NCI-H526 treated with DMSO at 0.1 percent for 48 hours (cell line): ENCODE data around the gene SAMHD1.
A peak's percentile ranks its signal among the peaks of the same experiment; 100 is the strongest.

Experiments used
- DNase-seq: peaks from one replicate; lab custom pipeline; 2025; lab: John Stamatoyannopoulos, UW

Gene SAMHD1

DNA sequence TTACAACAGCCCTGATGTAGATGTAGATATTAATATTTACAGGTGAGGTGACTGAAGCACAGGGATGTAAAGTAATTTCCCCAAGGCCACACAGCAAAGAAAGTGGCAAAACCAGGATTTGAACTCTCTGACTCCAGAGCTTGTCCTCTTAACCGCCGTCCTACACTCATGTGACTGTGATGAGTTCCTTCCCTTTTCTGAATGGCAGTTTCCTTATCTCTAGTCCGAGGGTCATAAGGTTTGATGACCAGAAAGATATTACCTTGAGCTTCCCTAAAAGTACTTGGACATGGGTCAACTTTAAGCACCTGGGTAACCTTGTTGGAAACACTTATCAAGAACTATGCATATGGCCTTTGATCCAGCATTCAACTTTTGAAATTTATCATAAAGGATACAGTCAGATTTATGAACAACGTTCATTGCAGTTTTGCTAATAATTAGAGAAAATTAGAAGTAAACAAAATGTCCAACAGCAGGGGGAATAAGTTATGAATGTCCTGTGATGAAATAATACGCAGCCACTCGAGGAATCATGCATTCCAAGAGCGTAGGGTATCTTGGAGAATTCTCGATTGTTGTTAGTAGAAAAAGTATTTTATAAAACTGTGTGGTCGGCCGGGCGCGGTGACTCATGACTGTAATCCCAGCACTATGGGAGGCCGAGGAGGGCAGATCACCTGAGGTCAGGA, 77.9 kb downstream of the SAMHD1 start:
- no peak for DNase-seq

DNA sequence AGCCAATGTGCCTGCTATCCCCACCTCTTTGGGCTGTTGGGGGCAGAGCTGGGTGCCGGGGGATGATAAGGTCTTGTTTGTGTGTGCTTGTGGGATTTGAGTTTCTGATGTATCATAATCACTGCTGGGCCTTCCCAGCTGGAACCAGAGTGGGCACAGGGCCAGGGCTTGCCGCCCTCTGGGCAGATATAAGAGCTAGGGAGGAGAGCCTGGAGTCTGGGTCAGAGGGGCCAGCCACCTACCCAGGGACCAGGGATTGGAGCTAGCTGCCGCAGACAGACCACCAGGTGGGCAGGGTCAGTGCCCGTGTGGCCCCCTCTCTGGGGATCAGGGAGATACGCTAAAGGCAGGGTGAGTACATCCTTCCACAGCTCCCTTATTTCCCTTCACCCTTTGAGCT, 78.7 kb downstream of the SAMHD1 start:
- DNase-seq = no peak

DNA sequence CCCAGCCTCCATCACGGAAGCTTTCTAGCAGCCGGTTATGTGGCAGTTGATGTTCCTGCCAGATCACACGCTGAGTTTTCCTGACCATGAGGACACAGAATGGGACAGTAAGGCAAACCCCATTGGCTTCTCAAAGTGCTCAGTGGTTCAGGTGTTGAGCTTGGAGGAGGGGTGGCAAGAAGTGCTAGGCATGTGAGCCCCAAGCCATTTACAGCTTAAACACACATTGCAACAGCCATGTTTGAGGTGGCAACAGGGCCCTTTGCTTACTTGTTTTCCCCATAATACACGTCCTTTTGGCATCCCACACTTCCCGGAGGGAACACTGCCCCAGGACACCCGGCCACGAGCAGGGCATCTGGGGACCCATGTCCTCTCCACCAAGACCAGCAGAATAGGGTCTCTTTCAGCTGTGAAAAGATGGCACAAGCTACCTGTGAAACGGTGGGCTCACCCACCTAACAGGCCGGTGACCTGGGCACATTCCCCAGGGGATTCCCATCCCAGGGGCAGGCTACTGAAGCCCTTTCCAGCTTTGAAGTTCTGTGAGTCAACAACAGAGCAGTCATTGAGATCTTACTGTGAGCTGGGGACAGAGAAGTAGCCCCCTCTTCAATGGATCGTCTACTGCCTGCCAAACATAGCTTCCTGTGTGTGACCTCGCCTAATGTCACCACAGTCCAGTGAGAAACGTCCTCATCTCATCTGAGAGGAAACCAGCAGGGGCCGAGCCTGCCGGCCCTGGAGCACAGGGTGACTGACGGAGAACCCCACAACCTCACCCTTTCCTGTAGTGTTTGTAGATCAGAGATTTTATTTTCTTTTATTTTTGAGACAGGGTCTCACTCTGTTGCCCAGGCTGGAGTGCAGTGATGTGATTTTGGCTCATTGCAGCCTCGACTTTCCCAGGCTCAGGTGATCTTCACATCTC, 79.6 kb downstream of the SAMHD1 start:
- no peak for DNase-seq

DNA sequence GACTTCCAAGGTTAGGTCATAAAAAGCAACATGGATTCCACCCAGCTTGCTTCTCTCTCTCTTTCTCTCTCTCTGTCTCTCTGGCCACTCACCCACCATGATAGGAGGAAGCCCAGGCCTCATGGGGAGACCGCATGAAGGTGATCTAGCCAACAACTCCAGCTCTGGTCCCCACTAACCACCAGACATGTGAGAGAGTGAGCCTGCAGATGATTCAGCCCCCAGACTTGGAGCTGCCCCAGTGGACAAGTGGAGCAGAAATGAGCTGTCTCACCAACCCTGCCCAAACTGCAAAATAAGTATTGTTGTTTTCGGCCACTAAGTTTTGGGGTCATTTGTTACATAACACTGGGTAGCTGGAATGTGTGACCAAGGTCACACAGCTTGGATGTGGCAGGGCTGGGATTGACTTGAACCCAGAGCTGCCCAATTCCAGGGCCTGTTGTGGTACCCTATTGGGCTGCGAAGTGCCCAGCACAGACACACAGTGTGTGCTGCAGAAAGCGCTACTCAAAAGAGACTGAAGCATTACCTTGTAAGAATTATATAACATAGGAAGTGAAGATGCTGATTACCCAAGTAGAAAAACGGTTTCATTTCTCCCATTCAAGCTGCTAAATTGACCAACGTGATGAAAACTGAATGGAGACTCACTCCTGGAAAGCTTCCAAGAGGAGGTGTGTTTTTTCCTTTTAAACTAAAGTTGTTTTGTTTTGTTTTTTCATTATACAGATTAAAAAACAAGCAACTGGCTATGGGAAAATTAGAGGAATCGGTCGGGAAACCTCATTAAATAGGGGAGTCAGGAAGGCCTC, 84.6 kb downstream of the SAMHD1 start:
- no peak for DNase-seq

DNA sequence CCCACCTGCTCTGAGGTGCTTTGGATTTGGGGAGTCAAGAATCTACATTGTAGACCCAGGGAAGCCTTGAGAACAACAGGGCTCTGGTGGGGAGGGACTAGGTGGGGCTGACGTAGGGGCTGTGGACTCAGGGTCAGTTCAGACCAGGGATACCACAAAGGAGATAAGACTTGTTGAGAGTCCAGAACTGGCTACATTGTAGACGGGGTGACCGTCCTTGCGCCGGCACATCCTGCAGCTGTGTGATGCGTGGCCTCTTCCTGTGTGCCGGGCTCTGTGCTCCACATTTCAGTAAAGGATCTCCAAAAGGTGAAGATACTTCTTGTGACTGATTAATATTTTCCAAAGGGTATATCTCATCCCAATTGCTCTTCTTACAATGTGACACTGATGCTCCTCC, 85.3 kb downstream of the SAMHD1 start:
- DNase-seq = no peak

DNA sequence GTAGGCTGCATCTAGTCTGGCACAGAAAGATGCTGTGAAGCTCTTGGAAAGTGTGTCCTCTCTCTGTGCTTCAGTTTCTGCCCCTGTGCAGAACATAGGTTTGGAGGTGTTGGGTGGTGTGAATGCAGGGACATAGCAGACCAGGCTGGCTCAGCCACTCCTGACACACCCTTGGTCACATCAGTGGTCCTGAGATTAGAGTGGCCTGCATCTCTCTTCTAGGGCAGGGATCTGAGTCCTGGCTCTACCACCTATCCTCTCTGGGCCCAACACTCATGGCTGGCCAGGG, 85.7 kb downstream of the SAMHD1 start:
- DNase-seq = no peak

DNA sequence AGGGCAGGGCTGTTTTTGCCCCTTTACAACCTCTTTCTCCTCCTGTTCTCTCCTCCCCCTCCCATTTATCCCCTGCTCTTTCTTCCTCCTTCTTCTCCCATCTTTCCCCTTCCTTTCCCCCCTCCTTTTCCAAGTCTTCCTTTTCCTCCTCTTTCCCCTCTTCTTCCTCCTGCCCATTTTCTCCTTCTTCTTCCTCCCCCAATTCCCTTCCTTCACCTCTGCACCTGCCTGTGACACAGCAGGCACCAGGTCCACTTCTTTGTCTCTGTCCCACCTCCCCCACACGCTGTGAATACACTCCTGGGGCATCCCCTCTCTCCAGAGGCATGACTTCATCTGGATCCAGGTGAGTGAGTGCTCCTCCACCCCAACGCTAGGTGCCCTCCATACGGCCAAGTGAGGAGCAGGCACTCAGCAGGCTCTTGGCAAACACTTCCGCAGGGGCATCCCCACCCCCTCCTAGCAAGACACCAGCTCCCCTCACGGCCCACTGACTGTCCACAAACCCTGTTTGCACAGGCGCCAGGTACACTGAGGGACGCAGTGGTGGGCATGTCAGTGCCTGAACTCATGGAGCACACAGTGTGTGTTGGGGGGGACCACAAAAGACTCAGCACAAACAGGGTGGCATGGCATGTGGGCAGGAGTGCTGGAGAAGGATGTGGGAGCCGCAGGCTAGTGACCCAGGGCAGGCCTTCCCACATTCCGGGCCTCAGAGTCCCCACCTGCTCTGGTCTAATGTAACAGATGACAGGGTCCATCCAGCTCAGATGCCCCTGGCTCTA, 86.2 kb downstream of the SAMHD1 start:
- DNase-seq = no peak

DNA sequence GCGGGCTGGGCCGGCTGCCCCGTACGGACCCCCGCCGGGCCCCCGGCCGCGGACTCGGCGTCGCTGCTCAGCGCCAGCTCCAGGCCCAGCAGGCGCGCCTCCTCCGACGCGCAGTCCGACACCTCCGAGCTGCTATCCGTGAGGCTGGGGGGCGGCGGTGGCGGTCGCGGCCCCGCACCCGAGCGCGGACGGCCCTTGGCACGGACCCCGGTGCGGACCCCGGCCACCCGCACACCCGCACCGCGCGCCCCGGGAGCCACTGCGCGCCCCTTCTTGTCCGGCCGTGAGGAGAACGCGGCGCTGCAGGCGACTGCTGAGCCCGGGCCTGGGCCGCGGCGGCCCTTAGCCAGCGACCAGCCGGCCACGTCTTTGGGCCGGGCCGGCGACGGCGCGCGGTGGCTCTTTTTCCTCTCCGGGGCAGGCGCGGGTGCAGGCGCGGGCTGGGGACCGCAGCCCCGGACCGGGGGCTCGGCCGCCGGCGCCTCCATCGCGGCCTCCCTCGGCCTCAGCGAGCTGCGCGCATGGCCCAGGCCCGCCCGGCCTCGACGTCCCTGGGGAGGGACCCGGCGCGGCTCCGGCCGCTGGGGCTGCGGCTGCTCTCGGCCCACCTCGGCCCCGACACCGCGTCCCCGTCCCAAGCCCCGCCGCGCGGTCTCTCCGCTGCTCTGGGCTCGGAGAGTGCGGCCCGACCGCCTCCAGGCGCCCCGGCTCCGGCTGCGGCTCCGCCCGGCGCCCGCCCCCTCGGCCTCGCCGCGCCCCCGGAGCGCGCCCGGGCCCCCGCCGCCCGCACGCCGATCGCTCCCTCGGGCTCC, 88.4 kb downstream of the SAMHD1 start:
- DNase-seq = no peak

DNA sequence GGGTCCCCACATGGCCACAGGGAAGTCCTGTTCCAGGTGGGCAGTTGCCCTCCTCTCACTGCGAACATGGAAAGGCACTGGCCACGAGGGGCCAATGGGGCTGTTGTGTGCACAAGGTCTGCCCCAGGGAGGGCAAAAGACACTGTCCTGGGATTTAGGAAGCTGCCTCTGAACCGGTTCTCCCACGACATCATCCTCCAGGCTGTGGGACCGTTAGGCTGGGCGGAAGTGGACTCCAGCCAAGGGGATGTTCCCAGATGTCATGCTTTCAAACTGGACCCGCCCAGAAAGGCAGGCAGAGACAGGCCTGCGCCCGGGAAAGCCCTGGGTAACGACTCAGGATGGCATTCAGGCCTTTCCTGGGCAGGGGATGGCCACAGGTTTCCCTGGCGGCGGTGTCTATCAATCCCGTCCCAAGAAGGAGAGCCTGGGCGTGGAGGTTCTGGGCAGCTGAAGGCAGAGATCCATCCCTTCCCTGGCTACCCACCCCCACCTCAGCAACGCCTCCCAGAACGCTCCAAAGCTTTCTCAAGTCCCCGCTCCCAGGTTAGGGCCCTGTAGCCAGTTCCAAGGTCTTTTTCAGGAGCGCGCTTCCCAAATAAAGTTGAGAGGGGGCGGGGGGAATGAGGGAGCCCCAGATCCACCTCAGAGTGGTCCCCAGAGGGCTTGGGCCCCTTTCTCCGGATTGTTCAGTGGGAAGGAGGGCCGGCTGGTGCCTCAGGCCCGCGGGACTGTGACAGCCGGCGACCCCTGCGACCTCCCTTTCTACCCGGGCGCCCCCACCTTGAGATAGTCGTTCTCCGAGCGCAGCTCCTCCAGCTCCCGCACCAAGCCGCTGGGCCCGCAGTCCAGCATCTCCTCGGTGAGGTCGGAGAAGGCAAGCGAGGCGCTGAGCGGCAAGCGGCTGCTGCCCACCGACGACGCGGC, 89.4 kb downstream of the SAMHD1 start:
- peak; percentile 55 for DNase-seq

DNA sequence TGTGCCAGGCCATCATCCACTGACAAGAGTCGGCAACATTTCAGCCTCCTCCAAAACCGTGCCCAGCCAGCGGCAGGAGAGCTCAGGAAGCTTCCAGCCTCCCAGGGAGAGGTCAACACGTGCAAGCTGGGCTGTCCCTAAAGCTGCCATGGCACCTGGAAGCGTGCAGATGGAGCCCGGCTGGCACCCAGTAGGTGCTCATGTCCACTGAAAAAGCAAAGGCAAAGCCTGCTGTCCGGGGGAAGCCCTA, 90.0 kb downstream of the SAMHD1 start:
- no peak for DNase-seq

DNA sequence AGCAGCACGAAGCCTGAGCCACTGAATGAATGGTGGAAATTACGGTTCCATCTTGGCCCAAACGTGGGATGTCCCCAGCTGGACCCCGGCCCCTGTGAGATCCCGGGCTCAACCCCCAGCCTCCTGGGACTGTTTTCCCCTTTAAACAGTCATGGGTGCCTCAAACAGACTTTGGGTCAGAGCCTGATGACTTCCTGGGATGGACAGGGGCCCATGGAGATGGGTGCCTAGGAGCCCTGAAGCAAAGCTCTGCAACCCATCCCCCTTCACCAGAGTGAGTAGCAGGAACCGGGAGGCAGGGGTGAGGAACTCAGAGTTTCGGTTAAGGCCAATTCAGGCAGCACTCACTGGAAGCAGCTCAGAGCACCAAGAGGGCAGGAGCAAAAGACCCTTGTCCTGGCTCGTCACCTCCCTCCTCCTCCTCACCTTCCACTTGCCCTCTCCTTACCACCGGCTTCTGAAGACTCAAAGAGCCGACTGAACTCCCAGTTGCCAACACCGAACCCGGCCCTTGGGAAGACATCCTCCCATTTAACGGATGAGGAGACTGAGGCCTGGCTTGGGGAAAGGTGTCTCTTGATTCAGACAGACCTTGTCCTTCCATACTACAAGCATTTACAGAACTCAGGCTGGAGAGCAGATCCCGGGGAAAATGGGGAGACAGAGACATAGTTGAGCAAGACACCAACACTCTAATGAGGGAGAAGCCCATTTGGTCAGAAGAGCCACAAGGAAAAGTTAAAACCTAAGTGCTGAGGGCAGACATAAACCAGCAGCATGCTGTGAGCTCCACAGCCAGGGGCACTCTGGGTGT, 90.5 kb downstream of the SAMHD1 start:
- no peak for DNase-seq

DNA sequence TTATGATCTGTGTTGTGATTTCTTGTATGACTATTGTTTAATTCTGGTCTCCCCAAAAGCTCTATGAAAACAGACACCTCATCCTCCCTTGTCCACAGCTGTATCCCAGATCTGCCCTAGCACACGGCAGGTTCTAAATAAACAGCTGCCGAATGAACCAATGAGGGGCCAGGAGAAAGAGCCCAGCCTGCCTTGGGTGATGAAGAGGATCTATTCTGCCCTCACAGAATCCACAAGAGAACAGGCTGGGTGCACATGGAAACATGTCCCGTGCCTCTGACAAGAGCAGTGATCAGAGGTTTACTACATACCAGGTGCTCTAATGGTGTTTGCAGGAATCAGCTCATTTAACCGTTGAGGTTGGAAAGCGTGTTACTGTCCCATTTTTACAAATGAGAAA, 91.2 kb downstream of the SAMHD1 start:
- no peak for DNase-seq

DNA sequence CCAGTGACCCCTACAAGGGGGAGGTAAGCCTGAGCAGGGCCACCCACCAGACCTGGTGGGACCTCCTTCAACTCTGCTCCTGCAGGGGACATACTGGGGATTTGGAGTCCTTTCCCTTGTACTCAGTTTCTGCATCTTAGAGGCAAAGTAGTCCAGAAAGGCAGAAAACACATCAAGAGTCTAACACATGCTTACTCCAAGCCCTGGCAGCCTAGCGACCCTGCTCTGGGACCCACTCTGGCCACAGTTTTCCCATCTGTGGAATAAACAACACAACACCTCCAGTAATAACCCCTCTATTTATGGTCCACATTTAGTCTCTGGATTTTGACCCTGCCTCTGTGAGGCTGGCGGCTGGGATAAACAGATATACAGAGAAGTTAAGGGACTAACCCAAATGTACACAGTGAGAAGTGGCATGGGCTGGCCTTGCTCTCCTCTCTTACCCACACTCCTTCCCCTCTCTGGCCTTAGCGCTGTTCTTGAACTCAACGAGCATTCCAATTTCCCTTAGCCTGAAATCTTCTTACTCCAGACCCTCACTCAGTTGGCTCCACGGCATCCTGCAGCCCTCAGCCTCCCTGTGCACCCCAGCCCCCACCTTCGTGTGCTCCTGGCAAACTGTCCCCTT, 91.7 kb downstream of the SAMHD1 start:
- no peak for DNase-seq

DNA sequence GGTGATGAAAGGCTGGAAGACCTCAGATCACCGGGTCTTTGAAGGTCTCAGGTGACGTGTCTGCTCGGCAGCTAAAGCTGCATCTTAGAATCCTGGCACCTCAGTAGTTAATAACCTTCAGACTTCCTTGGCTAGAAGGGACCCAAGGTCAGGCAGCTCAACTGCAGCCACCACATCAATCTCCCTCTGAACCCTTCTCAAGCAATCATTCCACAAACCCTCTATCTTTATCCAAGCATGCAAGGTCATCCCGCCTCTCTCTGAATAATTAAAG, 92.3 kb downstream of the SAMHD1 start:
- DNase-seq = no peak

DNA sequence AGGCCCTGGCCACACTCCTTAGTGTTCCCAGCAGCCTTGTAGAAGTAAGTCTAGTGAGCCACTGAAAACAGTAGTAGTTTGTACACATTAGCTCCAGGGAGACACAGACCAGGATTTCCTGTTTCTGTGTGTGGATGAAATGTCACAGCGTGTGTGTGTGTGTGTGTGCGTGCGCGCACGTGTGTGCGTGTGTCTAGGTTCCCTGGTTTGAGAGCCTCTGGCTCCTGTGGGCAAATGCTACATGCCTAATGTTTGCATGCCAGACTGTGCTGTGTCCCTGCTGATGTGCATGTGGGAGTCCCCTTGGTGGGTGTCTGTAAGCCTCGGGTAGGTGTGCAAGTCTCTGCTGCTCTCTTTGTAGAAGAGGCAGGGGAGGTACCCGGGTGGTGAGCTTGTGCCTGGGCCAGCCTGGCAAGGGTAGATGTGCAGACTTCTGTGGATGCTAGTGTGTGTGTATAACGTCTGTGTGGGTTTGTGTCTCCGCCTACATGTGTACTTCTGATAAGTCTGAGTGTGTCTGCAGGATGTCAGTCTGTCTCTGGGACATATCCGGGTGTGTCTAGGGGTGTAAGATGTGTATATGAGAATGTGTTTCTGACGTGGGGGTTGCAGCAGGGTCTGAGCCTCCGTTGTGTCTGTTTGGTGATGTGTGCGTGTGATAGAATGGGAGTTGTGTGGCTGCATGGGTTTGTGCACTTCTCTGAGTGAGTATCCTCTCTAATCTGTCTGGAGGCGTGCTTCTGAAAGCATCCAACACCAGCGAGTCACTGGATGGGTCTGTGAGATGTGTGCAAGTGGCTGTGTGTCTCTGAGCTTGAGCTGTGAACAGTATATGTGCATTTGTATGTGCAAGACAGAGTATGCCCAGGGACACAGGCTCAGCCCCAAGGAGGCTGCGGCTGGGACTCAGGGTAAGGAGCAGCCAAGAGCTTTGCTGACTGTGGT, 94.5 kb downstream of the SAMHD1 start:
- no peak for DNase-seq

DNA sequence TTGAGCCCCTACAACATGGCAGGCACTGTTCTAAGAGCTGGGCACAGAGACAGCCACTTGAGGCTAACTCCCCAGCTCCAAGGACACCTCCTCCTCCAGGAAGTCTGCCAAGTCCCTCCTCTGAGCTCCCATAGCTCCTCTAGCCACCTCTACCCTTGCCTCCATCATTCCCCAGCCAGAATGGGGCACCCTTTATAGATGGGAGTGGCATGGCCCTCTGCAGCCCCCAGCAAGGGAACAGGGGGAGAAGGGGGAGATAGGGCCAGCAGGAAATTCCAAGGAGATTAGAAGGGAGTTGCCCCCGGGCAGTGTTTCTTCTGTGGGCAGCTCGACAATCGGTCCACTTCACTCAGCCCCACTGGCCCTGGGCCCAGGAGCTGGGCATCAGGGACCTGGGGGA, 95.3 kb downstream of the SAMHD1 start:
- no peak for DNase-seq

DNA sequence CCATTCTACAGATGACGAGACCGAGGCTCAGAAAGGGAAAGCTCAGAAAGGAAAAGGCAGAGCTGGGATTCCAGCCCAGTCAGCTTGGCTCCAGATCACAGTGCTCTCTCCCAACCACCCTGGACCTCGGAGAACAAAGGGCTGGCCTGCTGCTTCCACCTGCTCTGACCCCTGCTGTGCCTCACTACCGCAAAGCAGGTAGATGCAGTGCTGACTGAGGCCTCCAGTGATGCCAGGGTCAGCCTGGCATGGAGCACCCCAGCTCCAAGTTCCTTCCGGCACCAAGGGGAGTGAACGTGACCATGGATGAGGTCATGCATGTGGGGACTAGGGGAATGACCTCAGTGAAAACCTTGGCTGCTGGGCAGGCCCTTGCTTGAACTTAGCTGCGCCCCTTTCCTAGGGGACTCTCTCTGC, 96.3 kb downstream of the SAMHD1 start:
- DNase-seq = no peak
